ENCODE results near the gene GTF3C2.
A peak's percentile ranks its signal among the peaks of the same experiment; 100 is the strongest.

GTF3C2 gene, protein sequence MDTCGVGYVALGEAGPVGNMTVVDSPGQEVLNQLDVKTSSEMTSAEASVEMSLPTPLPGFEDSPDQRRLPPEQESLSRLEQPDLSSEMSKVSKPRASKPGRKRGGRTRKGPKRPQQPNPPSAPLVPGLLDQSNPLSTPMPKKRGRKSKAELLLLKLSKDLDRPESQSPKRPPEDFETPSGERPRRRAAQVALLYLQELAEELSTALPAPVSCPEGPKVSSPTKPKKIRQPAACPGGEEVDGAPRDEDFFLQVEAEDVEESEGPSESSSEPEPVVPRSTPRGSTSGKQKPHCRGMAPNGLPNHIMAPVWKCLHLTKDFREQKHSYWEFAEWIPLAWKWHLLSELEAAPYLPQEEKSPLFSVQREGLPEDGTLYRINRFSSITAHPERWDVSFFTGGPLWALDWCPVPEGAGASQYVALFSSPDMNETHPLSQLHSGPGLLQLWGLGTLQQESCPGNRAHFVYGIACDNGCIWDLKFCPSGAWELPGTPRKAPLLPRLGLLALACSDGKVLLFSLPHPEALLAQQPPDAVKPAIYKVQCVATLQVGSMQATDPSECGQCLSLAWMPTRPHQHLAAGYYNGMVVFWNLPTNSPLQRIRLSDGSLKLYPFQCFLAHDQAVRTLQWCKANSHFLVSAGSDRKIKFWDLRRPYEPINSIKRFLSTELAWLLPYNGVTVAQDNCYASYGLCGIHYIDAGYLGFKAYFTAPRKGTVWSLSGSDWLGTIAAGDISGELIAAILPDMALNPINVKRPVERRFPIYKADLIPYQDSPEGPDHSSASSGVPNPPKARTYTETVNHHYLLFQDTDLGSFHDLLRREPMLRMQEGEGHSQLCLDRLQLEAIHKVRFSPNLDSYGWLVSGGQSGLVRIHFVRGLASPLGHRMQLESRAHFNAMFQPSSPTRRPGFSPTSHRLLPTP

DNA sequence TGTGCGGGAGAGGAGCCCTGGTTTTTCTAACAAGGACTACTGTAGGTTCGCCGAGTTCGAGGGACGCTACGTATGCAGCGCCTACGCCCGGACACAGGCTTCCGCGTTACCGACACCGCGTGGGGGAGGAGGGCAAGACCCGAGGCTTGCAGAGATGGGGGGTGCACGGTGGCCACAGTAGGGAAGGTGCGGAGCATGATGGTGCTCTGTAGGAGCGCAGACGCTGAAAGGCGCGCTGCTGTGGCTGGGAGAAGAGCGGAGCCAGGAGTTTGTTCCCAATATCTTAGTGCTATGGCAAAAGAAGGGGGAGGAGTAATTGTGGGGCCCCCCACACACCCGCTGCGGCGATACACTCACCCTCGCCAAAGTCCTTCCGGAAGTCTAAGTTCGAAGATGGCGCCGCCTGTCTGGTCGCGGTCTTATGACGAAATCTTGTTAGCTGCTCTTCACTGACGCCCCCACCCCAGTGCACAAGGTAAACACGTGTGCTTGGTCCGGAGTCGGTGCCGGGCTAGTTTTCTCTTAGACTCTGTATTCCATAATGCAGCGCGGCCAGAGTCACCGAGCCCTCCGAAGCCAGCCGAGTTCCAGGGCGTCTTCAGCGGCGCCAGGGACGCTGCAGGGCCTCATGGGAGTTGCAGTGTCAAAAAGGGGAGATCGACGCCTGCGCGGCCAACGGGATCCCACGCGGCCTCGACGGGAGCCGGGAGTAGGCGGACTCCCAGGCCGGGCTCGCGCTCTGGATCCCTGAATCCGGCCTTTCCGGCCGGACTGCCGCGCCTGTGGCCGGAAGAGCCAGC is at the start of gene GTF3C2:
Gene GTF3C2, minus strand, starts transcription at position 383 of the 800 bp plus-strand sequence. CDS start 13,210 bp downstream, outside the sequence.
- peak; percentile 99 for DNase-seq

DNA sequence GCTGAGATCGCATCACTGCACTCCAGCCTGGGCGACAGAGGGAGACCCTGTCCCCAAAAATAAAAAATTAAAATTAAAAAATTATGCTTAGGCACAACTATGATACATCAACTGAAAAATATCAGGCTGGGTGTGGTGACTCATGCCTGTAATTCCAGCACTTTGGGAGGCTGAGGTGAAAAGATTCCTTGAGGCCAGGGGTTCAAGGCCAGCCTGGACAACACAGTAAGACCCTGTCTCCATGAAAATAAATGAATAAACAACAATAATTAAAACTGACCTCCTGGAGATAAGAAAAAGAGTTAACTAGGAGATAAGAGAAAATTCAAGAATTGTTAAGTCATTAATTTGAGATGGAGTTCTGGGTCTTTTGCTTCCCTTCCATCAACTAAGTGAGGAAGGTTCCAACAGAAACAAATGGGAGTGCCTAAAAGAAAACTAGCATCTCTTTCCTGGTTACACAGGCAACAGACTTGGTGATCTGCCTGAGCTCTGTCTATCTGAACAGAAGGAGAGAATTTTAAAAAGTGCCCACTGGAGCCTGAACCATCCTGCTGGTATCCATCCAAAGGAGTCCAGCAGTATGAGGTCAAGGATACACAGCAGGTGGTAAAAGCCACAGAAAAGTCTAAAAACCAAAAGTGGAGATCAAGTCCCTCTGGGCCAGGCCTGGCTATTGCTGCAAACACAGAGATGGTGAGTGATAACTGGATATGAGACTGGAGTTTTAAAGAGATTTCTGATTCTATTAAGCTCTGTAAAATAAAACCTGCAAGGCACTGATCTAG is 44.0 kb upstream of the GTF3C2 start:
- DNase-seq: no peak

DNA sequence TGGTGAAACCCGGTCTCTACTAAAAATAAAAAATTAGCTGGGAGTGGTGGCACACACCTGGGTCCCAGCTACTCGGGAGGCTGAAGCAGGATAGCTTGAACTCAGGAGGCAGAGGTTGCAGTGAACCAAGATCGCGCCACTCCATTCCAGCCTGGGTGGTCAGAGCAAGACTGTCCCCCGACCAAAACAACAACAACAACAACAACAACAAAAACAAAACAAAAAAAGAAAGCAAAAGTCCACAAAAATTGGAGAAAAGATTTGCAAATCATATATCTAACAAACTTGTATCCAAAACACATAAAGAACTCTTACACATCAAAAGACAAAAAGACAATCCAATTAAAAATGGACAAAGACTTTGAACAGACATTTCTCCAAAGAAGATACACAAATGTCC is 42.4 kb upstream of the GTF3C2 start:
- DNase-seq: no peak

DNA sequence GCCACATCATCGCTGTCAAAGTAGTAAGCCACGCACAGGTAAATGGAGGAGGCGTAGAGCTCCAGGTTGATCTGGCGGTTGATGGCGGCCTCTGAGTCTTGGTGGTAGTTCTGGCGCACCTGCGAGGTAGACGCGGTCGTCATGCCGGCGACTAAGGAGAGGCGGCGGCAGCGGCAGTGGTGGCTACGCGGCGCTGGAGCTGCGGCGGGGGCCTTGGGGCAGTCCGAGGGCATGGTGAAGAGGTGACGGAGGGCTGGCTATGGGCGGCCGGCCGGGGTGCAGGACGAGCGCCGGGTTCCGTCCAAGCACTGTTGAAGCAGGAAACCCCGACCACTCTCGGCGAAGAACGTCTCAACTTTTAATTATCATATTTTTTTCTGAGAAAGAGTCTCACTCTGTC is 36.7 kb upstream of the GTF3C2 start:
- no peak for DNase-seq

DNA sequence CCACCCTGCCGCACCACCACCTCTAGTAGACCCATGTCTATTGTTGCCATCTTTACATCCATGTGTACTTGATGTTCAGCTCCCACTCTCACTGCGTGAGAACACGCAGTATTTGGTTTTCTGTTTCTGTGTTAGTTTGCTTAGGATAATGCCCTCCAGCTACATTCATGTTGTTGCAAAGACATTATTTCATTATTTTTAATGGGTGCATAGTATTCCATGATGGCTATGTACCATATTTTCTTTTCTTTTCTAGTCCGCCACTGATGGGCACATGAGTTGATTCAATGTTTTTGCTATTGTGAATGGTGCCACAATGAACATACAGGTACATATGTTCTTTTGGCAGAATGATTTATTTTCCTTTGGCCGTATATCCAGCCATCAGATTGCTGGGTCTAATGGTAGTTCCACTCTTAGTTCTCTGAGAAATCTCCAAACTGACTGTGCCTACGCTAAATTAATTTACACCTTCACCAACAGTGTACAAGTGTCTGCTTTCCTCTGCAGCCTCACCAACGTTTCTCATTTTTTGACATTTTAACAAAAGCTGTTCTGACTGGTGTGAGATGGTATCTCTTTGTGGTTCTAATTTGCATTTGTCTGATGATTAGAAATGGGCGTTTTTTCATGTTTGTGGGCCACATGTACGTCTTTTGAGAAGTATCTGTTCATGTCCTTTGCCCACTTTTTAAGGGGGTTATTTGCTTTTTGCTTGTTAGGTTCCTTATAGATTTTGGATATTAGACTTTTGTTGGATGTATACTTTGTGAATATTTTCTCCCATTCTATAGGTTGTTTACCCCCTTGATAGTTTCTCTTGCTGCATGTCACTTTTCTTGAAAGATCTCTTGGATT is 34.5 kb upstream of the GTF3C2 start:
- no peak for DNase-seq

DNA sequence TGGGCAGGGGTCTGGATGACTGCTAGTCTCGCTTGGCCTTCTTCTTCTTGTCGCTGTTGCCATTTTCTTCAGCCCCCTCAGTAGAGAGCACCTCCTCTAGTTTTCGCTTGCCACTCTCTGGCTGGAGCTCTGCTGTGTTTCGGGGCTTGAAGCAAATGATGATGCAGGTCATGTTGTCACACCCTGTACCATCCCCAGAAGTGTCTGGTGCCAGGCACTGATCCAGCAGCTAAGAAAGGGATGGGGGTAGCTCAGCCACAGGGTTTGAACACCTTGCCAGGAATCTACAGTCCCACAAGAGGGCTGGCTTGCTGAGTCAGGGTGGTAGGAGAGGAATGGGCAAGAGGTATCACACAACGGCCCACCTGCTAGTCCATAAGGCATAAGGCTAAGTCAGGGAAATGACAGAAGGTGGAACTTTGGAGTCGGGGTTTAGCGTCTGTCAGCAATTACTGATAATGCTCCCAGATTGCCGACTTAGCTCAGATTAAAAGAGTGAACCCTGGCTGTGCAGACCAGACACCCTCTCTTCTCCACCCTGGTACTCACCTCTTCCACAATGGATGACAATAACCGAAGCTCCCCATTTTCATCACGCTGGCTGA is 25.1 kb upstream of the GTF3C2 start:
- DNase-seq: no peak

DNA sequence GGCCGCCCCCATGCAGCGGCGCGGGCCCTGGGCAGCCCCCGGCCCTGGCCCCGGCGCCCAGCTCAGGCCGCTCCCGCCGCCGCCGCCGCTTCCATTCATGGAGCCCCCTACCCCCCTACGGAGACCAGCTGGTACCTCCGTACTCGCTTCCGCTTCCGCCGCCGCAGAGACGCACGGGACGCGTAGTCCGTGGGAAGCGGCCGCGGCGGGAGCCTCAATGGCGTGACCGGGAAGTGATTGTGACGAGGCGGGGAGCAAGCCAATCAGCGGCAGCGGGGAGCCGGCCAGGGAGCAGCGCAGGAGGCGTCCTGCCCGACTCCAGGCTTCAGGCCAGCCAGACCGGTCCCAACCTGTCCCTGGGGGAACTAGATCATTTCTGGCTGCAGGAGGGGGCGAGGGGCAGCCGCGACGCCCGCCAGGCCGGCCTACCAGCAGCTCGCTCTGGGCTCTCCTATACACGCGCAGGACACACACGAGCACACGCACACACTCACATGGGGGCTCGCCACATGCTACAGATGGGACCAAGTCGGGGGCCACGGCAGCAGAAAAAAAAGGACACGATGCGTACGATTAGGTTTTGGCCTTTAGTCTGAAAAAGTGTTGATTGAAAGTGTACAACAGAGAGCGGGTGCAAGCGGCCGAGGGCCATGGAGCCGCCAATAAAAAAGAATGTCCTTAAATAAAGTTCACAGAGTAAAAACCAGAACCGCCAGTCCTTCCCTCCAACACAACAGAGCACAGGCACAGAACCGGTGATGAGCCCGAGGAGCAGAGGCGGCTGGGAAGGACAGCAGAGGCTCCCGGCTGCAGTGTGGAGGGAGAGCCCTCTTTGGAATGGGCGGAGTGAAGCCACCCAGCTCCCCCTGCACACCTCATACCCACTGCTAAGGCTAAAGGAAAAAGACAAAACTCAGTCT is 24.3 kb upstream of the GTF3C2 start, which contains the start of gene ZNF513:
Gene ZNF513, minus strand, starts transcription at position 109 of the 920 bp plus-strand sequence. CDS start 208 bp downstream, outside the sequence.
- DNase-seq: peak; percentile 88

DNA sequence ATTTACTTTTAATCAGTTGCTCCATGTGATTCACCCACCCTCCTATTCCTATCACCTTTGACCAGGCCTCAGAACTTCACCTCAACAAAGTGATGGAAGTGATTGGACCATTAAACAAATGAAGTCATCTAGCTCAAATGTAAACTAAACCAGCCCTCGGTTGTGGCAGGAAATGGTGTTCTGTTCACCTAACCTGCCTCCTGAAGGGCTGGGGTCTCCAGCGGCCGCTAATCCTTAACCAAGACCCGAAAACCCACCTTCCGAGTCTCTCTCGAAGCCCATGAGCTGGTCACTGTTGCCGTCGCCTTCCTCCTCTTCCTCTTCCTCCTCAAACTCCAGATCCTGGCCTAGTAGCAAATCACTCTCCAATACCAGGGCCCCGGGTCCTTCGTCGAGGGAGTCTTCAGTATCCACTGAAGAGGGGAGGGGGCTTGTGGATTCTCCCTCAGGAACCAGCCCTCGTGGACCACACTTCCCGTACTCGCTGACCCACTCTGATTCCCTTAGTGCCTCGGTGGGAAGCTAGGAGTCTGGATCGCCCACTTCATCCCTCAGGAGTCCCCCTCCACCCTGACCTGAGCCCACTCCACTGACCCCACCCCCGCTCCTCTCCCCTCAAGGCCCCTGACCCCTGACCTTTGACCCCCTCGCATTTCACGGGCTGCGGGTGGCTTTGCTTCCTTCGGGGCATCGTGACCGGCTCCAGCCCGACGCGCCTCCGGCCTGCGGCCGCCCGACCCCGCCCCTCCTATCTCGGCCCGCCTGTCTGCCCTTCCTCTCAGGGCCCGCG is 23.5 kb upstream of the GTF3C2 start:
- no peak for DNase-seq

DNA sequence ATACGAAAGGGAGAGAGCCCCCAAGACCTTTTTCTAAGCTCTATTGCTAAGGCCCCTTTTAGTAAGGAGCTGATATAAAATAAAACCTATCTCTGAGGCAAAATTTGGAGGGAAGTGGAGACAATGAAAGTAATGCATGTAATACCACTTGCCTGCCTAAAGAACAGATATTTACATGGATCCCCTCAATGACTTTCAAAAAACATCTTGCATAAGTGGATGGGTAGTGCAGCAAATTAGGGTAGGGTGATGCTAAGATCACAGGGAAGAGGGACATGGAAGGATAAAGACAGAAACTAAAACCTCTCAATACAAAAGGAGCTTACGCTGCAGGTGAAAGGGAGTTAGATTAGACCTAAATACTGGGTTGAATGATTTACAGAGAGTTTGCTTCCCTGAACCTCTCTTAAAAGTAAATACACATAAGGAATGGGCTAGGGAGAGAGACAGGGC is 22.8 kb upstream of the GTF3C2 start:
- no peak for DNase-seq

DNA sequence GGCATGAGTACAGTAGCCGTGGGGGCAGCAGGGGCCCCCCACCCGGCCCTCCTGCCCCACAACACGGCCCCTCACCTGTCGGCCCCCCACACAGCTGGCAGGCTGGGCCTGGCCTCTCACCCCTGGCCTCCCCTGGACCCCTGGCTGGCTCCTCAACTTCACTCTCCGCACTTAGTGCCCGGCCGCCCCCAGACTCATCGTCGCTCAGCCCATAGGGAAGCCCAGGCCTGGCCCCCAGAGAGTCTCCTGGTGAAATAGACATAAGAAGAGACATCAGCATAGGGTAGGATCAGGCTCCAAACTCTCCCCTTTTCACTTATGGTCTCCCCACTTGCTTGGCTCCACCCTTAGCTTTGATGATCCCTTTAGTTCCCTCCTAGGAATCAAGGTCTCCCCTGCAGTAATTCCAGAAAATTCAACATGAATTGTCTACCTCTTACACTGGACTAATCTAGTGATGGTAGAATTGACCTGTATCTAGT is 22.3 kb upstream of the GTF3C2 start:
- no peak for DNase-seq

DNA sequence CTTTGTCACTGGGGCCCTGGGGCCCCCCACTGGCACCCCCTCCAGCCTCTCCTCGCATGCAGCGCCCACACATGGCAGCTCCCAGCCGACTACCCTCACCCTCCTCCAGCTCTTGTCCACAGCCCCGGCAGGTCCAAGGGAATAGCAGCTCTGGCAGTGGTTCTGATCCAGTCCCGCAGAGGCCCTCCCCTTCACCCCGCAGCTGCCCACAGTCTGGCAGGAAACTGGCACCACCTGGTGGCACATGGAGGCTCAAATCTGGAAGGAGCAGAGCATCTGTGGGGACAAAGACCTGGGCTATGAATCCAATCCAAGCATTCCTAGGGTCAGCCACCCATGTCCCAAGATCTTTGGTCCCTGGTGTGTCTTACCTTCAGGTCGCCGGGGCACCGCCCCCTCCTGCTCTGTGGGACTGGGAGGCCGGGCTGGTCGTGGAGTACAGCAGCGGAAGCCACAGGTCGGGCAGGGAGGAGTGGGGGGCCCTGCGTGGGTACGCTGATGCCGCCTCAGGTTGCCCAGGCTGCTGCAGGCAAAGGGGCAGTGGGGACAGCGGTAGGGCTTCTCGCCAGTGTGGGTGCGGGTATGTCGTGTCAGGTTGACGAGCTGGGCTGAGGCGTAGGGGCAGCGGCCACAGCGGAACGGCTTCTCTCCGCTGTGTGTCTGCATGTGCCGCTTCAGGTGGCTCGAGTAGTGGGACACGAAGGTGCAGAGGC is 21.7 kb upstream of the GTF3C2 start:
- DNase-seq: no peak

DNA sequence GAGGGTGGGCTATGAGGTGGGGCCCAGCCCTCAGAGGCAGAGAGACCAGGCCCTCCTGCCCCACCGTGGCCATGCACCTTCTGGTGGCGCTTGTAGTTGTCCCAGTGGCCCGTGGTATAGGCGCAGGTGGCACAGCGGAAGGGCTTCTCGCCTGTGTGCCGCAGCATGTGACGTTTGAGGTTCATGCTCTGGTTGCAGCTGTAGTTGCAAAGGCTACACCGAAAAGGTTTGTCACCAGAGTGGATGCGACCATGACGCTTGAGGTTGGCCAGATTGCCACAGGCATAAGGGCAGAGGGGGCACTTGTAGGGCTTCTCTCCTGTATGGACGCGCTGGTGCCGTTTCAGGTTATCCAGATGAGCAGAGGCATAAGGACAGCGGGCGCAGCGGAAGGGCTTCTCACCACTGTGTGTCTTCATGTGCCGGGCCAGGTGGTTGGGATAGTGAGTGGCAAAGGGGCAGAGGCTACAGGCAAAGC is 21.1 kb upstream of the GTF3C2 start:
- no peak for DNase-seq

DNA sequence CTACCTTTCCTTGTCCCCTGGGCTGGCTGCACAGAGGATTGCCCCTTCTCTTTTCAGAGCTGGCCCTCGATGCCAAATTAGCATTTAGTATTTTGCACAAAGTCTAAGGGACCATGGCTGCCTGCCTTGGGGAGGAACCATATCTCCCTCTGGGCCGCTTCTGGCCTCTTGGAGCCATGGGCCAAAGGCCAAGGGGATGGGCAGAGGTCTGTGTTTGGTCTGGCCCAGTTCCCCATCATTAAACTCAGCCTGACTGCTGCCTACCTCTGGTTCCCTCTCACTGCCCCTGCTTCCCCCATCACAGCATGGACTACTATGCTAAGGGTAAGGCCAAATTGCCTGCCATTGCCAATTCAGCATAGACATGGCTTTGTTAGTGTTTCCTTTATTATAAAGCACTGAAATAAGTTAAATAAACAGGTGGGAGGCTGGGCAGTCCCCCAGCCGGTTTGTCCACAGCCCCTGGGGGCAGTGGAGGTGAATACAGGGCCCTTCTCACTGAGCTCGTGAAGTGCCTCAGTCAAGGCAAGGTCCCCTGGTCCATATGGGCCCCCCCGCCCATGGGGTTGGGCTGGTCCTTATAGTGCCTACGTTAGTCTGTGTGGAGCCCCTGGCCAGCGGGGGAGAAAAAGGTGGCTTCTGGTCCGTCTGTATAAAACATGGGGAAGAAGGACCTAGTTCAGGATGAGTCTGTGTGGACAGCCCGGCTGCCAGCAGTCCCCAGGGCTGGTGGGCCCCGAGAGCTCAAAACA is 20.5 kb upstream of the GTF3C2 start:
- DNase-seq: no peak

DNA sequence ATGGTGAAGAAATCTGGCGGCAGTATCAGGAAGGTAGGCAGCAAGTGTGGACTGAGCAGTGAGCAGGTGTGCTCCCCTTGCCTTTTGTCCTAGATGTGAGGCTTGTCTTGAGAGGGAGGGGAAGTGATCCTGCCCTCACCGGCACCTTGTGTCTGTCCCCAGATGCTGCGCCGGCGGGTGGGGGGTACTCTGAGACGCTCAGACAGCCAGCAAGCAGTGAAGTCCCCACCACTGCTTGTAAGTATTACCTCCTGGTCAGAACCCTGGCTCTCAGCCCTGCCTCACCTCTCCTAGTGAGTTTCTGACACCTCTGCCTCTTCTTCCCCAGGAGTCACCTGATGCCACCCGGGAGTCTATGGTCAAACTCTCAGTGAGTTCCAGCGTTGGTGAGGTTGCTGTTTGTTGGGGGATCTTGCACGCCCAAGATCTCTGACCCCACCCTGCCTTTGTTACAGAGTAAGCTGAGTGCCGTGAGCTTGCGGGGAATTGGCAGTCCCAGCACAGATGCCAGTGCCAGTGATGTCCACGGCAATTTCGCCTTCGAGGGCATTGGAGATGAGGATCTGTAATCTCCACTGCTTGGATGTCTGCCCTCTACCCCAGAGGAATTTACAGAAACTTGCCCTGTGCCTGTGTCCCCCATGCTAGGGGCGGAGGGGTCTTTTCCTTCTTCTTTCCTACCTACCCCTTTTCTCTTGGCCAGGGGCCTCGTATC is 19.7 kb upstream of the GTF3C2 start:
- DNase-seq: no peak

DNA sequence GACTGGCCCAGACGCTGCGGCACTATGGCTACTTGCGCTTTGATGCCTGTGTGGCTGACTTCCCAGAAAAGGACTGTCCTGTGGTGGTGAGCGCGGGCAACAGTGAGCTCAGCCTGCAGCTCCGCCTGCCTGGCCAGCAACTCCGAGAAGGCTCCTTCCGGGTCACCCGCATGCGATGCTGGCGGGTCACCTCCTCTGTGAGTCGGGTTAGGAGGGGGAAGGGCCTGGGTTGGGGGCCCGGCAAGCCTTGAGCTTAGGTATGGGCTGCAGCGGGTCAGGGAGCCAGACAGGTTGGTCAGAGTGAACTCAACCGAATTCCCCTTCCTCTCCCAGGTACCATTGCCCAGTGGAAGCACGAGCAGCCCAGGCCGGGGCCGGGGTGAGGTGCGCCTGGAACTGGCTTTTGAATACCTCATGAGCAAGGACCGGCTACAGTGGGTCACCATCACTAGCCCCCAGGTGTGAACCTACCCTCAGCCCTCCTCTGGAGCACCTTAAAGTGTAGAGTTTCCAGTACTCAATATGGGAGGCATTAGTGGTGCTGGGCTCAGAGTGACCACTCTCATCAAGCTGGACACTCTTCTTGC is 19.0 kb upstream of the GTF3C2 start:
- DNase-seq: no peak

DNA sequence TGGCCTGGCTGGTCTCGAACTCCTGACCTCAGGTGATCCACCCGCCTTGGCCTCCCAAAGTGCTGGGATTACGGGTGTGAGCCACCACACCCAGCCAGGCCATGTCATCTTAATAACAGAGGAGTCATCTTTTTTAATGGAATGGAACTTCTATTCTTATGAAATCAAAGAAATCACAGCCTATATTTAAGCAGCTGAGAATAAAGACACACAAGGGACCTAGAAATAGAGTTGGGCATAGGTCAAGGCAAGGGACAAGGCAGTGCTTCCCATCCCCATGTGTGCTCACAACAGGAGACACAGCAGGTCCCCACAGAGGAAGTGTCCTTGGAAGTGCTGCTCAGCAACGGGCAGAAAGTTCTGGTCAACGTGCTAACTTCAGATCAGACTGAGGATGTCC is 17.0 kb upstream of the GTF3C2 start:
- DNase-seq: no peak
